H1 (cell line): ENCODE results near the gene TAL2. TPM values are rescaled to one million over a fixed set of nuclear protein-coding genes. Genes with fewer than 3 reads are reported as not detected.

ENCODE experiments used
- BACH1 ChIP-seq: IDR thresholded peaks from 2 replicates; pipeline ENCODE4 v1.6.1; 2012; ENCODE audit warnings: low read length, improper control_type of control experiment
- CBX5 ChIP-seq: fragments of 300-800, 300-1000 bp; sonication (generic); IDR thresholded peaks from 2 replicates; pipeline ENCODE4 v1.7.1; 2016; ENCODE audit warnings: antibody characterized with exemption, low read length, low read depth
- CEBPB ChIP-seq: IDR thresholded peaks from 2 replicates; pipeline ENCODE4 v1.6.1; 2012; ENCODE audit warnings: low read depth, low read length
- CREB1 ChIP-seq: IDR thresholded peaks from 2 replicates; pipeline ENCODE4 v1.6.1; 2012; ENCODE audit warnings: inconsistent platforms
- EGR1 ChIP-seq: IDR thresholded peaks from 2 replicates; pipeline ENCODE4 v1.6.1; 2011; ENCODE audit warnings: low read depth, low read length, borderline replicate concordance
- EZH2 ChIP-seq: fragments of 200-600 bp; sonication (generic); IDR thresholded peaks from 2 replicates; pipeline ENCODE4 v1.7.1; 2012; ENCODE audit warnings: low read depth, mild to moderate bottlenecking, moderate library complexity, low read length, inconsistent platforms; ENCODE audit not compliant: severe bottlenecking
- JUN ChIP-seq: IDR thresholded peaks from 2 replicates; pipeline ENCODE4 v1.6.1; 2011; ENCODE audit warnings: low read depth, mild to moderate bottlenecking, improper control_type of control experiment, low read length
- NANOG ChIP-seq: IDR thresholded peaks from 2 replicates; pipeline ENCODE4 v1.6.1; 2011; ENCODE audit warnings: low read length, low read depth, mild to moderate bottlenecking, inconsistent platforms; ENCODE audit not compliant: insufficient read depth, poor library complexity, severe bottlenecking
- RFX5 ChIP-seq: IDR thresholded peaks from 2 replicates; pipeline ENCODE4 v1.6.1; 2011; ENCODE audit warnings: low read depth, low read length, improper control_type of control experiment, borderline replicate concordance
- SRF ChIP-seq: IDR thresholded peaks from 2 replicates; pipeline ENCODE4 v1.6.1; 2011; ENCODE audit warnings: mild to moderate bottlenecking, low read depth, low read length, moderate library complexity
- TBP ChIP-seq: IDR thresholded peaks from 2 replicates; pipeline ENCODE4 v1.6.1; 2011; ENCODE audit warnings: low read depth, low read length, improper control_type of control experiment
- TEAD4 ChIP-seq: IDR thresholded peaks from 2 replicates; pipeline ENCODE4 v1.6.1; 2012; ENCODE audit warnings: low read depth, low read length, inconsistent platforms, mixed read lengths
- YY1 ChIP-seq: IDR thresholded peaks from 2 replicates; pipeline ENCODE4 v1.6.1; 2011; ENCODE audit warnings: low read depth, mild to moderate bottlenecking, low read length
- polyA plus RNA-seq, 7 experiments: library from polyadenylated mRNA; depleted of rRNA in 3 of 7; stranded (reverse) in 5 of 7; unstranded in 2 of 7; fragments of >200 nt in 5 of 7; fragments of 200-250 nt in 2 of 7; gene quantifications; 1 replicate in 5 of 7; 2 replicates in 1 of 7; 4 replicates in 1 of 7; pipeline versions ENCODE4 v1.2.1 to v1.2.3, GENCODE V29; 2011 to 2013; ENCODE audit warnings: missing spikeins in 2 of 7, mixed read lengths in 2 of 7
- total RNA-seq: library from RNA; stranded (reverse); fragmentation: NEBNext Ultra II Directional; extraction: Animal tissue kit (Norgen Biotek cat#: 25700); gene quantifications from 2 replicates; pipeline ENCODE4 v1.2.1, GENCODE V29; 2021
- TF ChIP-seq, protein P1 (sequence below): IDR thresholded peaks from 2 replicates; pipeline ENCODE4 v1.6.1; 2011; ENCODE audit warnings: low read length, improper control_type of control experiment
- TF ChIP-seq, protein P2 (sequence below): IDR thresholded peaks from 2 replicates; pipeline ENCODE4 v1.6.1; 2012; ENCODE audit warnings: inconsistent platforms
- TF ChIP-seq, protein P3 (sequence below): IDR thresholded peaks from 2 replicates; pipeline ENCODE4 v1.6.1; 2012; ENCODE audit warnings: low read length, inconsistent platforms

The TAL2 gene
- total and polyA plus RNA-seq, 2 of the 8 experiments (the other 6 are each of a cell fraction or from before 2014, with no cell fraction given) = 0.65 to 0.82 TPM

DNA sequence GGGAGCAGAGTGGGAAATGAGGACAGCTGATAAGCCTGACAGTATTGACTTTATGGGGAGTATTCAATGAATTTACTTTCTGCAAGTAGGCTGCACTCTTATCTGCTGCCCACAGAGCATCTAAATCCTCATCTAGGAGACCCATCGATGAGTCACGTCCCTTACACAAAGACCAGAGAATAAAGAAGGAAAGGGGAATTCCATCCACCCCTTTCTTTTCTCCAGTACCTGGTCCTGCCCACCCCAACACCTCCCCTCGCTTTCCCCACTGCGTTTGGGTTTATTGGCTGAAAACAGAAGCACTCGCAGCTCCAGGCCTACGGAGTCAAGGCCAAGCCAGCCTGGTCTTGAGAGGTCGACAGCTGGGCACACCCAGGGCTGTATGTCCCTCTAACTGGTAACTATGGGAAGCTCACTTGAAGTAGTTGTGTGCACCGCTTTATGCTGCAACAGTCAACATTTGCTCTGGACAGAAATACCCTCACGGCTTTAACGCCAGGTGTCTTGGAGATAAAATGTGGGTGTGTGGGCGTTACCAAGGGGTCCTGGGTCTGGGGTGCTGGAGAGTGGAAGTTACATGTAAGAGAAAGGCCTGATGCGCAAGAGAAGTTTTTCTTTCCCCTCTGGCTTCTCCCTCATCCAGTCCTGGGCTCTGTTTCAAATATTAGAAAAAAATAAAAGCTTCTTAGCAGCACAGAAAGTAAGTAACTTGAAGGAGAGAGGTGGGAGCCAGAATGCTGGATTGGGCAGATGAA, 14.5 kb upstream of the TAL2 start (continued):
- TF ChIP-seq TBP = 0 out of 2 replicates have a peak, but pooled peaks have one; percentile 16
- TF ChIP-seq JUN = no peak
- no peak for TF ChIP-seq BACH1
- TF ChIP-seq EGR1 = 0 out of 2 replicates have a peak, but pooled peaks have one; percentile 11
- TF ChIP-seq, protein P1, sequence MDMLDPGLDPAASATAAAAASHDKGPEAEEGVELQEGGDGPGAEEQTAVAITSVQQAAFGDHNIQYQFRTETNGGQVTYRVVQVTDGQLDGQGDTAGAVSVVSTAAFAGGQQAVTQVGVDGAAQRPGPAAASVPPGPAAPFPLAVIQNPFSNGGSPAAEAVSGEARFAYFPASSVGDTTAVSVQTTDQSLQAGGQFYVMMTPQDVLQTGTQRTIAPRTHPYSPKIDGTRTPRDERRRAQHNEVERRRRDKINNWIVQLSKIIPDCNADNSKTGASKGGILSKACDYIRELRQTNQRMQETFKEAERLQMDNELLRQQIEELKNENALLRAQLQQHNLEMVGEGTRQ = no peak
- TF ChIP-seq SRF = no peak
- TF ChIP-seq, protein P2, sequence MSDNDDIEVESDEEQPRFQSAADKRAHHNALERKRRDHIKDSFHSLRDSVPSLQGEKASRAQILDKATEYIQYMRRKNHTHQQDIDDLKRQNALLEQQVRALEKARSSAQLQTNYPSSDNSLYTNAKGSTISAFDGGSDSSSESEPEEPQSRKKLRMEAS = no peak
- TF ChIP-seq RFX5 = no peak
- TF ChIP-seq NANOG = no peak
- TF ChIP-seq TEAD4 = no peak
- TF ChIP-seq CREB1 = no peak
- no peak for TF ChIP-seq CEBPB
- TF ChIP-seq CBX5 = no peak
- no peak for TF ChIP-seq EZH2
- 0 out of 2 replicates have a peak, but pooled peaks have one; percentile 17 for TF ChIP-seq YY1
- TF ChIP-seq, protein P3, sequence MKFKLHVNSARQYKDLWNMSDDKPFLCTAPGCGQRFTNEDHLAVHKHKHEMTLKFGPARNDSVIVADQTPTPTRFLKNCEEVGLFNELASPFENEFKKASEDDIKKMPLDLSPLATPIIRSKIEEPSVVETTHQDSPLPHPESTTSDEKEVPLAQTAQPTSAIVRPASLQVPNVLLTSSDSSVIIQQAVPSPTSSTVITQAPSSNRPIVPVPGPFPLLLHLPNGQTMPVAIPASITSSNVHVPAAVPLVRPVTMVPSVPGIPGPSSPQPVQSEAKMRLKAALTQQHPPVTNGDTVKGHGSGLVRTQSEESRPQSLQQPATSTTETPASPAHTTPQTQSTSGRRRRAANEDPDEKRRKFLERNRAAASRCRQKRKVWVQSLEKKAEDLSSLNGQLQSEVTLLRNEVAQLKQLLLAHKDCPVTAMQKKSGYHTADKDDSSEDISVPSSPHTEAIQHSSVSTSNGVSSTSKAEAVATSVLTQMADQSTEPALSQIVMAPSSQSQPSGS = no peak
- TF ChIP-seq, all 59 proteins: peak for 7
